Keratinocyte (primary cell): Measurements from ENCODE around the gene ADAMTS15. TPM values are rescaled to one million over a fixed set of nuclear protein-coding genes. Genes with fewer than 3 reads are reported as not detected.

Experiments
- DNase-seq: peaks from one replicate; pipeline ENCODE4 v3.0.0-alpha.2; 2011; ENCODE audit warnings: low read depth, missing footprints, low spot score
- FAIRE-seq: peaks from 2 replicates; lab custom pipeline; 2011; peaks lifted over from hg19 to GRCh38; lab: Jason Lieb, UNC
- H2AFZ ChIP-seq: 2 replicates; pipeline ENCODE4 v1.6.0; 2012; ENCODE audit warnings: low read length, control low read depth, inconsistent platforms; ENCODE audit not compliant: control insufficient read depth
- H3K27ac ChIP-seq: 2 replicates; pipeline ENCODE4 v1.5.1; 2011; ENCODE audit warnings: low read length; ENCODE audit not compliant: control insufficient read depth, insufficient read depth
- H3K27me3 ChIP-seq: 3 replicates; pipeline ENCODE4 v1.6.0; 2011; ENCODE audit warnings: low read length; ENCODE audit not compliant: control insufficient read depth, insufficient read depth; ENCODE audit errors: extremely low read depth
- H3K36me3 ChIP-seq, 2 experiments: 2 replicates in 1 of 2; 3 replicates in 1 of 2; pipeline ENCODE4 v1.5.1; 2011; ENCODE audit warnings: low read length in 2 of 2, mild to moderate bottlenecking in 1 of 2; ENCODE audit not compliant: control insufficient read depth in 2 of 2, insufficient read depth in 2 of 2; ENCODE audit errors: extremely low read depth in 1 of 2
- H3K4me1 ChIP-seq: 3 replicates; pipeline ENCODE4 v1.5.1; 2011; ENCODE audit warnings: low read length; ENCODE audit not compliant: control insufficient read depth, insufficient read depth; ENCODE audit errors: extremely low read depth
- H3K4me2 ChIP-seq: 3 replicates; pipeline ENCODE4 v1.6.0; 2011; ENCODE audit warnings: low read depth, low read length; ENCODE audit not compliant: control insufficient read depth, insufficient read depth; ENCODE audit errors: extremely low read depth
- H3K4me3 ChIP-seq, 3 experiments: fragments of 200-600 bp in 1 of 3; sonication (generic) in 1 of 3; 2 replicates in 2 of 3; 3 replicates in 1 of 3; pipeline ENCODE4 v1.5.1; 2011 to 2016; ENCODE audit warnings: low read length in 3 of 3, mild to moderate bottlenecking in 3 of 3, control low read depth in 2 of 3, inconsistent platforms in 1 of 3, low read depth in 1 of 3, mixed read lengths in 1 of 3, mixed run types in 1 of 3, moderate library complexity in 1 of 3; ENCODE audit not compliant: control insufficient read depth in 2 of 3, insufficient read depth in 2 of 3; ENCODE audit errors: extremely low read depth in 1 of 3
- H3K79me2 ChIP-seq: 2 replicates; pipeline ENCODE4 v1.6.0; 2012; ENCODE audit warnings: low read length; ENCODE audit not compliant: control insufficient read depth, insufficient read depth
- H3K9ac ChIP-seq: 3 replicates; pipeline ENCODE4 v1.6.0; 2011; ENCODE audit warnings: low read length; ENCODE audit not compliant: control insufficient read depth, insufficient read depth; ENCODE audit errors: extremely low read depth
- H3K9me1 ChIP-seq: 3 replicates; pipeline ENCODE4 v1.6.0; 2011; ENCODE audit warnings: low read length; ENCODE audit not compliant: control insufficient read depth, insufficient read depth; ENCODE audit errors: extremely low read depth
- H3K9me3 ChIP-seq: 2 replicates; pipeline ENCODE4 v1.5.1; 2012; ENCODE audit warnings: low read depth, low read length; ENCODE audit not compliant: control insufficient read depth
- H4K20me1 ChIP-seq: 3 replicates; pipeline ENCODE4 v1.6.0; 2011; ENCODE audit warnings: low read length; ENCODE audit not compliant: control insufficient read depth, insufficient read depth; ENCODE audit errors: extremely low read depth
- CTCF ChIP-seq, 3 experiments: IDR thresholded peaks in 1 of 3; conservative IDR thresholded peaks in 1 of 3; optimal IDR thresholded peaks in 1 of 3; 2 replicates in 2 of 3; 3 replicates in 1 of 3; pipeline versions ENCODE3 to v1.5.1; 2011; ENCODE audit warnings: low read length in 3 of 3, mild to moderate bottlenecking in 3 of 3, moderate library complexity in 2 of 3, control low read depth in 1 of 3, inconsistent platforms in 1 of 3; ENCODE audit not compliant: insufficient read depth in 2 of 3; ENCODE audit errors: extremely low read depth in 1 of 3
- EZH2 ChIP-seq: IDR thresholded peaks from one replicate; pipeline ENCODE4 v1.6.1; 2012; ENCODE audit warnings: inconsistent platforms, mild to moderate bottlenecking, low read length, moderate library complexity
- dilution Hi-C: fragments of 300-500 bp; cut with MboI; formaldehyde crosslinking; loops from one replicate; pipeline ENCODE4 v1.7.0; 2020; ENCODE audit warnings: low sequenced_read_pairs; ENCODE audit not compliant: extremely low pct_ligation_motif_present
- polyA plus RNA-seq, 5 experiments: library from polyadenylated mRNA; depleted of rRNA in 3 of 5; stranded (reverse) in 3 of 5; stranded (forward) in 1 of 5; unstranded in 1 of 5; fragments of >200 nt; gene quantifications; 1 replicate in 1 of 5; 2 replicates in 3 of 5; 3 replicates in 1 of 5; pipeline versions ENCODE4 v1.2.1 to v1.2.3, GENCODE V29; 2011 to 2012; ENCODE audit warnings: missing spikeins in 2 of 5, low read depth in 1 of 5, low replicate concordance in 1 of 5

ADAMTS15 gene
- polyA plus RNA-seq, 1 donor (not counting 4 experiments of a cell fraction or from before 2014, with no cell fraction given): 0.30 TPM

GRCh38 chr11:130403271-130403804 lies 45.1 kb upstream of the ADAMTS15 start:
- peaks cover 9% of the 10 kb centered on the region for H3K27me3 ChIP-seq
- H3K4me3 ChIP-seq: no peak overlapping the region

GRCh38 chr11:130403967-130404366 lies 44.5 kb upstream of the ADAMTS15 start:
- no peak overlapping the region for H3K27ac ChIP-seq
- no peak overlapping the region for H3K4me3 ChIP-seq
- no peak for FAIRE-seq
- no peak for DNase-seq
- no peaks in the 10 kb centered on the region for H3K36me3 ChIP-seq
- H3K27me3 ChIP-seq: peaks cover 9% of the 10 kb centered on the region
- H4K20me1 ChIP-seq: no peaks in the 10 kb centered on the region
- no peak overlapping the region for H3K9ac ChIP-seq
- no peaks in the 10 kb centered on the region for H3K79me2 ChIP-seq
- TF ChIP-seq CTCF (optimal IDR thresholded peaks at IDR 0.05 in 1 of 3, IDR thresholded peaks at IDR 0.05 in 1 of 3, conservative IDR thresholded peaks at IDR 0.05 in 1 of 3; ENCODE audit: extremely low read depth in 1 of 3, insufficient read depth in 2 of 3, low read length in 3 of 3) (no peak), EZH2 (no peak)
- peaks cover 27% of the 10 kb centered on the region for H3K4me1 ChIP-seq
- dilution Hi-C loops: no loop called here
- no peaks in the 10 kb centered on the region for H3K9me1 ChIP-seq
- H3K4me2 ChIP-seq: no peak overlapping the region
- no peaks in the 10 kb centered on the region for H3K9me3 ChIP-seq
- no peak overlapping the region for H2AFZ ChIP-seq

More at GRCh38 chr11:130403271-130403804, 45.1 kb upstream of the ADAMTS15 start:
- Histone ChIP-seq H3K4me1 (peaks cover 26% of the 10 kb centered on the region), H3K79me2 (no peaks in the 10 kb centered on the region), H3K36me3 (no peaks in the 10 kb centered on the region), H3K27ac (no peak overlapping the region), H3K9ac (no peak overlapping the region), H2AFZ (no peak overlapping the region), H3K9me1 (no peaks in the 10 kb centered on the region), H3K9me3 (no peaks in the 10 kb centered on the region), H3K4me2 (peak overlapping the region; percentile 33), H4K20me1 (no peaks in the 10 kb centered on the region)
- DNase-seq (peak; percentile 25), FAIRE-seq (peak; percentile 93)
- no peak for TF ChIP-seq CTCF (optimal IDR thresholded peaks at IDR 0.05 in 1 of 3, IDR thresholded peaks at IDR 0.05 in 1 of 3, conservative IDR thresholded peaks at IDR 0.05 in 1 of 3; ENCODE audit: extremely low read depth in 1 of 3, insufficient read depth in 2 of 3, low read length in 3 of 3)
- no peak for TF ChIP-seq EZH2
- dilution Hi-C loops: no loop called here
